ENCODE results near the gene VAMP4. TPM values are rescaled to one million over a fixed set of nuclear protein-coding genes. Genes with fewer than 3 reads are reported as not detected.

The VAMP4 gene
- total RNA-seq, 1 experiment from 2014 or later = 4.2 TPM

DNA sequence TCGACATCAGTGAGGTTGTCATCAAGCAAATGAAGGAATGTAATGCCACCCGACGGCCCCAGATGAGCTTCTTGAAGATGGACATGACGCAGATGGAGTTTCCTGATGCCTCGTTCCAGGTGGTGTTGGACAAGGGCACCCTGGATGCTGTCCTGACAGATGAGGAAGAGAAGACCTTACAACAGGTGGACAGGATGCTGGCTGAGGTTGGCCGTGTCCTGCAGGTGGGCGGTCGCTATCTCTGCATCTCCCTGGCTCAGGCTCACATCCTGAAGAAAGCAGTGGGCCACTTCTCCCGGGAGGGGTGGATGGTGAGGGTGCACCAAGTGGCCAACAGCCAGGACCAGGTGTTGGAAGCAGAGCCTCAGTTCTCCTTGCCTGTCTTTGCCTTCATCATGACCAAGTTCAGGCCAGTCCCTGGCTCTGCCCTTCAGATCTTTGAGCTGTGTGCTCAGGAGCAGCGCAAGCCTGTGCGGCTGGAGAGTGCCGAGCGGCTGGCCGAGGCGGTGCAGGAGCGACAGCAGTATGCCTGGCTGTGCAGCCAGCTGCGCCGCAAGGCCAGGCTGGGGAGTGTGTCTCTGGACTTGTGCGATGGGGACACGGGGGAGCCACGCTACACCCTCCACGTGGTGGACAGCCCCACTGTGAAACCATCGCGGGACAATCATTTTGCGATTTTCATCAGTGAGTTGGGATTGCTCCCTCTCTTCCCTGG, 42.1 kb upstream of the VAMP4 start:
- Mint-ChIP-seq H3K9me3 (peaks cover 0 to 2% of the 10 kb centered on the region in 2 experiments; a peak in 1 of 5 replicates), H3K4me1 (peaks cover 13 to 18% of the 10 kb centered on the region in 2 experiments), H3K27ac (no peak overlapping the region; a peak in 1 of 7 replicates), H3K4me3 (peak overlapping the region in 1 of 2 experiments; percentile 88; a peak in 1 of 5 replicates), H3K27me3 (ENCODE audit: low read depth) (no peaks in the 10 kb centered on the region), H3K36me3 (ENCODE audit: insufficient read depth in 1 of 3, low read depth in 3 of 3) (peaks cover 31 to 64% (median 63%) of the 10 kb centered on the region in 3 experiments; a peak in 6 of 7 replicates)
- Histone ChIP-seq H3K56ac (ENCODE audit: insufficient read length, low read depth, low read length) (no peak overlapping the region), H4K91ac (ENCODE audit: insufficient read length, low read depth, low read length) (no peak overlapping the region), H3K79me2 (ENCODE audit: insufficient read depth, low read length) (peaks cover 23% of the 10 kb centered on the region), H2AFZ (ENCODE audit: low read length) (no peak overlapping the region), H3K4me1 (ENCODE audit: insufficient read depth, low read length) (no peaks in the 10 kb centered on the region), H3K23me2 (ENCODE audit: insufficient read length, low read depth, low read length, poor library complexity, severe bottlenecking) (peaks cover 3% of the 10 kb centered on the region), H2AK5ac (ENCODE audit: insufficient read length, low read length) (no peak overlapping the region), H3T11ph (ENCODE audit: low read length) (no peak overlapping the region), H2BK15ac (ENCODE audit: low read depth, low read length) (no peak overlapping the region), H3K9ac (ENCODE audit: extremely low read depth, insufficient read length, low read length) (no peak overlapping the region), H3K27ac (ENCODE audit: insufficient read length, low read depth, low read length) (no peak overlapping the region), H3K4ac (ENCODE audit: low read depth, low read length) (no peak overlapping the region), H3K23ac (ENCODE audit: insufficient read length, low read depth, low read length) (no peak overlapping the region), H3K4me2 (ENCODE audit: insufficient read depth, insufficient read length, low read length) (no peak overlapping the region), H4K8ac (replicated peaks; ENCODE audit: insufficient read length, low read depth, low read length) (no peak overlapping the region), H3K9me3 (ENCODE audit: control insufficient read depth, low read depth, low read length) (no peaks in the 10 kb centered on the region), H3K27me3 (ENCODE audit: insufficient read depth, low read length) (no peaks in the 10 kb centered on the region), H3K14ac (ENCODE audit: insufficient read depth, low read length) (no peak overlapping the region), H4K20me1 (ENCODE audit: control insufficient read depth, insufficient read depth, insufficient read length) (no peaks in the 10 kb centered on the region), H3K18ac (ENCODE audit: insufficient read length, low read depth, low read length) (no peak overlapping the region), H2BK120ac (ENCODE audit: low read depth, low read length, poor library complexity, severe bottlenecking) (no peak overlapping the region), H3K79me1 (ENCODE audit: insufficient read depth, low read depth, low read length, poor library complexity, severe bottlenecking) (peaks cover 5% of the 10 kb centered on the region), H2BK12ac (ENCODE audit: insufficient read length, low read depth, low read length) (no peak overlapping the region), H2BK5ac (ENCODE audit: insufficient read length, low read length) (no peak overlapping the region), H2BK20ac (ENCODE audit: low read depth, low read length, poor library complexity, severe bottlenecking) (no peak overlapping the region), H4K5ac (ENCODE audit: insufficient read length, low read depth, low read length) (no peak overlapping the region)
- TF ChIP-seq, protein P1, sequence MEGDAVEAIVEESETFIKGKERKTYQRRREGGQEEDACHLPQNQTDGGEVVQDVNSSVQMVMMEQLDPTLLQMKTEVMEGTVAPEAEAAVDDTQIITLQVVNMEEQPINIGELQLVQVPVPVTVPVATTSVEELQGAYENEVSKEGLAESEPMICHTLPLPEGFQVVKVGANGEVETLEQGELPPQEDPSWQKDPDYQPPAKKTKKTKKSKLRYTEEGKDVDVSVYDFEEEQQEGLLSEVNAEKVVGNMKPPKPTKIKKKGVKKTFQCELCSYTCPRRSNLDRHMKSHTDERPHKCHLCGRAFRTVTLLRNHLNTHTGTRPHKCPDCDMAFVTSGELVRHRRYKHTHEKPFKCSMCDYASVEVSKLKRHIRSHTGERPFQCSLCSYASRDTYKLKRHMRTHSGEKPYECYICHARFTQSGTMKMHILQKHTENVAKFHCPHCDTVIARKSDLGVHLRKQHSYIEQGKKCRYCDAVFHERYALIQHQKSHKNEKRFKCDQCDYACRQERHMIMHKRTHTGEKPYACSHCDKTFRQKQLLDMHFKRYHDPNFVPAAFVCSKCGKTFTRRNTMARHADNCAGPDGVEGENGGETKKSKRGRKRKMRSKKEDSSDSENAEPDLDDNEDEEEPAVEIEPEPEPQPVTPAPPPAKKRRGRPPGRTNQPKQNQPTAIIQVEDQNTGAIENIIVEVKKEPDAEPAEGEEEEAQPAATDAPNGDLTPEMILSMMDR (conservative IDR thresholded peaks at IDR 0.05) = no peak
- WGBS (ENCODE audit: extremely low coverage, insufficient read length, low lambda C conversion rate) = no CpG with 5 or more reads among the region's 25 CpGs
- no peak for DNase-seq
